ENCODE data around the gene BICDL1.

- TF ChIP-seq EZH2 (IDR thresholded peaks at IDR 0.05; ENCODE audit: insufficient read depth, poor library complexity, severe bottlenecking) (no peak), EZH2phosphoT487 (IDR thresholded peaks at IDR 0.05; ENCODE audit: insufficient read depth, low read depth) (no peak)
Observed at GRCh38 chr12:120077260-120077659, 88.2 kb downstream of the BICDL1 start.

All from GM23248 (cell line).